ENCODE data around the gene TMSB15B.

- TF ChIP-seq CTCF (IDR thresholded peaks at IDR 0.05) (no peak), POLR2AphosphoS5 (IDR thresholded peaks at IDR 0.05) (no peak), POLR2A (IDR thresholded peaks at IDR 0.05) (no peak)
These were observed 46.4 kb downstream of the TMSB15B start for GRCh38 chrX:104008831-104009230.
